ENCODE data around the gene DOCK8.
A peak's percentile ranks its signal among the peaks of the same experiment; 100 is the strongest.

Gene DOCK8

GRCh38 chr9:503326-503725, 288.7 kb downstream of the DOCK8 start:
- Histone ChIP-seq H3K9me2 (ENCODE audit: low read depth, low read length) (no peaks in the 10 kb centered on the region), H3K27ac (ENCODE audit: low read depth, low read length, poor library complexity, severe bottlenecking) (peak overlapping the region; percentile 72), H3K4me1 (ENCODE audit: insufficient read depth, low read length, severe bottlenecking) (peaks cover 26% of the 10 kb centered on the region), H3K4me2 (ENCODE audit: low read length) (peak overlapping the region; percentile 85), H3K9ac (ENCODE audit: low read length) (peak overlapping the region; percentile 77), H3K79me2 (ENCODE audit: insufficient read depth, low read length) (peaks cover 16% of the 10 kb centered on the region; the same call in 1 of the 2 replicates), H3F3A (ENCODE audit: insufficient read depth, low read length) (no peaks in the 10 kb centered on the region), H2AFZ (ENCODE audit: low read length) (0 out of 2 replicates have a peak overlapping the region, but pooled peaks have one; percentile 13), H3K27me3 (ENCODE audit: insufficient read depth, low read length) (no peaks in the 10 kb centered on the region), H3K4me3 (ENCODE audit: low read depth, low read length, poor library complexity, severe bottlenecking) (peak overlapping the region; percentile 91), H3K9me3 (ENCODE audit: low read length) (no peaks in the 10 kb centered on the region), H4K20me1 (ENCODE audit: insufficient read depth, low read length) (no peaks in the 10 kb centered on the region), H3K36me3 (ENCODE audit: insufficient read depth, low read length) (no peaks in the 10 kb centered on the region)
- TF ChIP-seq EZH2 (IDR thresholded peaks at IDR 0.05; ENCODE audit: borderline replicate concordance, low read length) (no peak), CTCF (IDR thresholded peaks at IDR 0.05; ENCODE audit: low read length) (no peak)

GRCh38 chr9:503881-504852, 289.5 kb downstream of the DOCK8 start, which contains the start of gene KANK1:
Gene KANK1, plus strand, starts transcription at chr9:504695.
- Histone ChIP-seq H3K27ac (ENCODE audit: low read depth, low read length, poor library complexity, severe bottlenecking) (peak within 1 kb of the TSS; percentile 72), H3K27me3 (ENCODE audit: insufficient read depth, low read length) (no peaks in the 10 kb centered on the region), H3K4me1 (ENCODE audit: insufficient read depth, low read length, severe bottlenecking) (peaks cover 26% of the 10 kb centered on the region)

More at GRCh38 chr9:503881-504852, 289.5 kb downstream of the DOCK8 start, which contains the start of gene KANK1:
- no peaks in the 10 kb centered on the region for H3K36me3 ChIP-seq (ENCODE audit: insufficient read depth, low read length)
- no peaks in the 10 kb centered on the region for H3F3A ChIP-seq (ENCODE audit: insufficient read depth, low read length)
- H3K9me3 ChIP-seq (ENCODE audit: low read length) = no peaks in the 10 kb centered on the region
- H3K4me3 ChIP-seq (ENCODE audit: low read depth, low read length, poor library complexity, severe bottlenecking) = peak within 1 kb of the TSS; percentile 91
- H3K9me2 ChIP-seq (ENCODE audit: low read depth, low read length) = no peaks in the 10 kb centered on the region
- peak within 1 kb of the TSS; percentile 85 for H3K4me2 ChIP-seq (ENCODE audit: low read length)
- H4K20me1 ChIP-seq (ENCODE audit: insufficient read depth, low read length) = no peaks in the 10 kb centered on the region
- TF ChIP-seq CTCF (IDR thresholded peaks at IDR 0.05; ENCODE audit: low read length) = peak; percentile 28; the same call in 1 of the 2 replicates
- TF ChIP-seq EZH2 (IDR thresholded peaks at IDR 0.05; ENCODE audit: borderline replicate concordance, low read length) = no peak
- 0 out of 2 replicates have a peak within 1 kb of the TSS, but pooled peaks have one; percentile 13 for H2AFZ ChIP-seq (ENCODE audit: low read length)
- H3K9ac ChIP-seq (ENCODE audit: low read length) = peak within 1 kb of the TSS; percentile 89
- H3K79me2 ChIP-seq (ENCODE audit: insufficient read depth, low read length) = peaks cover 16% of the 10 kb centered on the region; the same call in 1 of the 2 replicates

All from OCI-LY1 (cell line).